Sigmoid colon (tissue), 7 donors: ENCODE results near the gene CDA. TPM values are rescaled to one million over a fixed set of nuclear protein-coding genes. Genes with fewer than 3 reads are reported as not detected.

Experiments used
- DNase-seq: peaks from one replicate; pipeline ENCODE4 v3.0.0-alpha.2; 2019
- H3K27ac ChIP-seq, 4 donors: fragments of 200-600 bp; sonication (generic); one replicate each; pipeline ENCODE4 v1.5.1; 2016 to 2019; ENCODE audit warnings: mild to moderate bottlenecking in 1 of 4
- H3K27me3 ChIP-seq, 3 donors: fragments of 200-600 bp; sonication (generic); one replicate each; pipeline ENCODE4 v1.5.1; 2019; ENCODE audit warnings: mild to moderate bottlenecking in 1 of 3
- H3K36me3 ChIP-seq, 4 donors: fragments of 200-600 bp; sonication (generic); one replicate each; pipeline ENCODE4 v1.5.1; 2016 to 2019
- H3K4me1 ChIP-seq, 4 donors: fragments of 200-600 bp; sonication (generic); one replicate each; pipeline ENCODE4 v1.5.1; 2017 to 2019
- H3K4me3 ChIP-seq, 4 donors: fragments of 200-600 bp; sonication (generic); one replicate each; pipeline ENCODE4 v1.5.1; 2017 to 2019; ENCODE audit warnings: mild to moderate bottlenecking in 2 of 4, moderate library complexity in 1 of 4
- H3K9me3 ChIP-seq, 4 donors: fragments of 200-600 bp in 3 of 4; sonication (generic) in 3 of 4; one replicate each; pipeline versions ENCODE4 v1.5.1 to v1.6.1; 2013 to 2019
- CTCF ChIP-seq, 4 experiments: fragments of 450-650 bp in 3 of 4; fragments of 200-600 bp in 1 of 4; IDR thresholded peaks; one replicate each; pipeline ENCODE4 v1.5.1; 2016 to 2019; ENCODE audit warnings: antibody characterized with exemption in 4 of 4, mild to moderate bottlenecking in 3 of 4, moderate library complexity in 2 of 4
- EP300 ChIP-seq, 4 donors: sonication (generic); formaldehyde crosslinking; IDR thresholded peaks; one replicate each; pipeline ENCODE4 v1.6.1; 2017; ENCODE audit warnings: antibody characterized with exemption in 4 of 4
- POLR2A ChIP-seq, 2 donors: fragments of 450-650 bp; IDR thresholded peaks; one replicate each; pipeline ENCODE4 v1.6.1; 2016; ENCODE audit warnings: antibody characterized with exemption in 2 of 2, mild to moderate bottlenecking in 2 of 2, moderate library complexity in 2 of 2
- POLR2AphosphoS5 ChIP-seq, 4 donors: sonication (generic); formaldehyde crosslinking; IDR thresholded peaks; one replicate each; pipeline ENCODE4 v1.6.1; 2017; ENCODE audit warnings: antibody characterized with exemption in 4 of 4
- WGBS, 2 donors: extraction: QIAGEN DNeasy Blood & Tissue Kit; methylation state at CpG; one replicate each; pipeline ENCODE4 v1.1.7; 2013; 5-methylcytosine and 5-hydroxymethylcytosine counted together
- intact Hi-C: fragments of 100-400 bp; cut with DNase I; formaldehyde crosslinking; loops from one replicate; pipeline ENCODE4 v1.15.1; 2023
- polyA plus RNA-seq, 3 donors: library from polyadenylated mRNA; stranded (reverse); fragments of 200-250 nt; gene quantifications; one replicate each; pipeline ENCODE4 v1.2.3, GENCODE V29; 2013
- total RNA-seq, 4 donors: library from RNA; depleted of rRNA; stranded (reverse); fragments of >200 nt; gene quantifications; one replicate each; pipeline ENCODE4 v1.1.0, GENCODE V29; 2016
- donor health status: healthy with polysubstance abuse.
- donor health status: Bipolar disorder and iron deficiency.
- donor health status: healthy.

CDA gene
- total and polyA plus RNA-seq, 7 donors, result 1.3 to 272 (median 4.3) TPM

DNA sequence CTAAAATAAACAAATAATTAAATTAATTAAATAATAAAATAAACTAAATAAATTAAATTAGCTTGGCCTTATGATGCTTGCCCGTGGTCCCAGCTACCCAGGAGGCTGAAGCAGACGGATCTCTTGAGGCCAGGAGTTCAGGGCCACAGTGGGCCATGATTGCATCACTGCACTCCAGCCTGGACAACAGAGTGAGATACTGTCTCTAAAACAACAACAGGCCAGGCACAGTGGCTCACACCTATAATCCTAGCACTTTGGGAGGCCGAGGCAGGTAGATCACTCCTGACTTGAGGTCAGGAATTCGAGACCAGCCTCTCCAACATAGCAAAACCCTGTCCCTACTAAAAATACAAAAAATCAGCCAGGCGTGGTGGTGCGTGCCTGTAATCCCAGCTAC lies 32.1 kb downstream of the CDA start:
- H3K36me3 ChIP-seq, result no peaks in the 10 kb centered on the region
- no peak overlapping the region for H3K4me3 ChIP-seq
- intact Hi-C loops, result no loop called here
- H3K9me3 ChIP-seq, result no peaks in the 10 kb centered on the region
- H3K27ac ChIP-seq, result no peak overlapping the region
- peaks cover 0 to 8% (median 4%) of the 10 kb centered on the region in 4 donors for H3K4me1 ChIP-seq
- TF ChIP-seq EP300 (IDR thresholded peaks at IDR 0.05), result no peak
- no peak for TF ChIP-seq POLR2A (IDR thresholded peaks at IDR 0.05)
- TF ChIP-seq CTCF (IDR thresholded peaks at IDR 0.05), result no peak
- no peak for TF ChIP-seq POLR2AphosphoS5 (IDR thresholded peaks at IDR 0.05)
- WGBS, 2 donors, result 67 to 77% methylated on average over 6 of the region's 6 CpGs
- H3K27me3 ChIP-seq, result peaks cover 0 to 8% (median 0%) of the 10 kb centered on the region in 3 donors
- DNase-seq, result no peak

GRCh38 chr1:20624709-20625108 lies 35.8 kb downstream of the CDA start:
- H3K9me3 ChIP-seq, result no peaks in the 10 kb centered on the region
- H3K4me3 ChIP-seq, result no peak overlapping the region
- TF ChIP-seq POLR2AphosphoS5 (IDR thresholded peaks at IDR 0.05), result no peak
- TF ChIP-seq EP300 (IDR thresholded peaks at IDR 0.05), result no peak
- no peak for TF ChIP-seq POLR2A (IDR thresholded peaks at IDR 0.05)
- TF ChIP-seq CTCF (IDR thresholded peaks at IDR 0.05), result no peak
- no peak for DNase-seq
- no peaks in the 10 kb centered on the region for H3K36me3 ChIP-seq
- H3K4me1 ChIP-seq, result no peaks in the 10 kb centered on the region
- no peak overlapping the region for H3K27ac ChIP-seq
- WGBS, 2 donors, result 79 to 85% methylated on average over 1 of the region's 1 CpG
- peaks cover 0 to 8% (median 0%) of the 10 kb centered on the region in 3 donors for H3K27me3 ChIP-seq
- intact Hi-C loops, result no loop called here

DNA sequence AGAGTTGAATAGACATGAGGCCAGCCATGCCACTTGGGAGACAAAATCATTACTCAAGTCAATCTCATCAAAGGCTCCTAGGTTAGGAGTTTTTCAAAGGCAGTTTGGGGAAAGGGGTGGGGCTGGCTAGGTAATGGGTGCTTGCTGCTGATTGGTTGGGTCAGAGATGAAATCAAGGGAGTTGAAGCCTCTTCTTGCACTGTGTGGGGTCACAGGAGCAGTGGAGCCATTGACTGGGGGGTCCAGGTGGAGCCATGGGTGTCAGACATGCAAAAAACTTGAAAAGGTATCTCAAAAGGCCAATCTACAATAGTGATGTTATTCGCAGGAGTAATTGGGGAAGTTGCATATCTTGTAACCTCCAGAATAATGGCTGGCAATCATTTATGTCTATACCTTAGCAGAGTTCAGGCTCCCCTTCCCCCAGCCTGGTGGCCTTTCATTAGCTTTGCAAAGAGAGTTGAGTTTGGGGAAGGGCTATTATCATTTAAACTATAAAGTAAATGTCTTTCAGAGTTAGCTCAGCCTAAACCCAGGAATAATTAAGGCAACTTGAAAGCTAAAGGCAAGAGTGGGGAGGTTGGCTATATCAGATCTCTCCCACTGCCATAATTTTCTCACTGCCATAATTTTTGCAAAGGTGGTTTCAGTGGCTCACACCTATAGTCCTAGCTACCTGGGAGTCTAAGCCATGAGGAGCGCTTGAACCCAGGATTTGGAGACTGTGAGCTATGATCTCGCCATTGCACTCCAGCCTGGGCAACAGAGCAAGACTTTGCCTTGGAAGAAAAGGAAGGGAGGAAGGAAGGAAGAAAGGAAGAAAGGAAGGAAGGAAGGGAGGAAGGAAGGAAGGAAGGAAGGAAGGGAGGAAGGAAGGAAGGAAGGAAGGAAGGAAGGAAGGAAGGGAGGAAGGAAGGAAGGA lies 36.5 kb downstream of the CDA start:
- no peaks in the 10 kb centered on the region for H3K36me3 ChIP-seq
- no peak overlapping the region for H3K27ac ChIP-seq
- peaks cover 0 to 8% (median 0%) of the 10 kb centered on the region in 3 donors for H3K27me3 ChIP-seq
- TF ChIP-seq EP300 (IDR thresholded peaks at IDR 0.05), result no peak
- no peak for TF ChIP-seq CTCF (IDR thresholded peaks at IDR 0.05)
- TF ChIP-seq POLR2A (IDR thresholded peaks at IDR 0.05), result no peak
- no peak for TF ChIP-seq POLR2AphosphoS5 (IDR thresholded peaks at IDR 0.05)
- intact Hi-C loops, result no loop called here
- H3K9me3 ChIP-seq, result no peaks in the 10 kb centered on the region
- 79 to 94% methylated on average over 3 of the region's 3 CpGs for WGBS, 2 donors
- no peak for DNase-seq
- H3K4me3 ChIP-seq, result no peak overlapping the region
- no peaks in the 10 kb centered on the region for H3K4me1 ChIP-seq

- H3K4me3 ChIP-seq, result no peak overlapping the region
- H3K27ac ChIP-seq, result no peak overlapping the region
- no peaks in the 10 kb centered on the region for H3K9me3 ChIP-seq
- no peaks in the 10 kb centered on the region for H3K4me1 ChIP-seq
- H3K27me3 ChIP-seq, result peaks cover 0 to 8% (median 0%) of the 10 kb centered on the region in 3 donors
- intact Hi-C loops, result no loop called here
- no peak for DNase-seq
- H3K36me3 ChIP-seq, result no peaks in the 10 kb centered on the region
- no peak for TF ChIP-seq POLR2AphosphoS5 (IDR thresholded peaks at IDR 0.05)
- TF ChIP-seq CTCF (IDR thresholded peaks at IDR 0.05), result no peak
- 77 to 86% methylated on average over 1 of the region's 1 CpG for WGBS, 2 donors
These were observed 37.2 kb downstream of the CDA start for GRCh38 chr1:20626098-20626427.
